ENCODE results near the gene ZNF497. TPM values are rescaled to one million over a fixed set of nuclear protein-coding genes. Genes with fewer than 3 reads are reported as not detected.

ZNF497 gene
- total RNA-seq, 6 experiments from 2014 or later: 0.73 to 3.1 (median 1.7) TPM

- no peaks in the 10 kb centered on the region for H3K9me3 ChIP-seq
- WGBS (ENCODE audit: insufficient coverage, low coverage, low lambda C conversion rate, missing lambda C conversion rate): 4% methylated on average over 23 of the region's 28 CpGs
- H3K27me3 ChIP-seq: no peaks in the 10 kb centered on the region
- intact Hi-C loops (cut with DNase I): no loop called here
- H3K27ac ChIP-seq: peak overlapping the region; percentile 81 to 90 (median 88)
- no peaks in the 10 kb centered on the region for H3K4me1 ChIP-seq
- H3K4me3 ChIP-seq: peak overlapping the region; percentile 81 to 94 (median 83)
- no peak for TF ChIP-seq POLR2A (IDR thresholded peaks at IDR 0.05)
- TF ChIP-seq CTCF (IDR thresholded peaks at IDR 0.05): no peak
- DNase-seq (peak in 2 of 3 donors; percentile 44 to 61), ATAC-seq (peak in 3 of 4 donors; percentile 10 to 42 (median 29))
- H3K36me3 ChIP-seq: no peaks in the 10 kb centered on the region
Observed at GRCh38 chr19:58361900-58362271, 665 bp downstream of the ZNF497 start.

GRCh38 chr19:58357481-58358145, 4.9 kb downstream of the ZNF497 start:
- no peaks in the 10 kb centered on the region for H3K9me3 ChIP-seq
- intact Hi-C loops (cut with DNase I): no loop called here
- no peak for ATAC-seq
- 60% methylated on average over 6 of the region's 19 CpGs for WGBS (ENCODE audit: insufficient coverage, low coverage, low lambda C conversion rate, missing lambda C conversion rate)
- H3K36me3 ChIP-seq: no peaks in the 10 kb centered on the region
- no peak overlapping the region for H3K4me3 ChIP-seq
- H3K4me1 ChIP-seq: peaks cover 0 to 28% (median 12%) of the 10 kb centered on the region in 4 donors
- TF ChIP-seq CTCF (IDR thresholded peaks at IDR 0.05) (no peak), POLR2A (IDR thresholded peaks at IDR 0.05) (no peak)
- H3K27ac ChIP-seq: no peak overlapping the region
- DNase-seq: peak in 2 of 3 donors; percentile 18 to 22
- H3K27me3 ChIP-seq: no peaks in the 10 kb centered on the region

GRCh38 chr19:58356766-58357480, 5.6 kb downstream of the ZNF497 start:
- H3K36me3 ChIP-seq: no peaks in the 10 kb centered on the region
- no peaks in the 10 kb centered on the region for H3K9me3 ChIP-seq
- intact Hi-C loops (cut with DNase I): no loop called here
- H3K27me3 ChIP-seq: no peaks in the 10 kb centered on the region
- DNase-seq: peak in 1 of 3 donors; percentile 54
- peak overlapping the region; percentile 6 to 31 (median 29) for H3K4me3 ChIP-seq
- no peak for TF ChIP-seq POLR2A (IDR thresholded peaks at IDR 0.05)
- no peak for TF ChIP-seq CTCF (IDR thresholded peaks at IDR 0.05)
- no peak overlapping the region for H3K27ac ChIP-seq
- WGBS (ENCODE audit: insufficient coverage, low coverage, low lambda C conversion rate, missing lambda C conversion rate): no CpG with 5 or more reads among the region's 75 CpGs
- H3K4me1 ChIP-seq: peaks cover 0 to 28% (median 12%) of the 10 kb centered on the region in 4 donors
- ATAC-seq: no peak

- ATAC-seq (no peak), DNase-seq (peak in 1 of 3 donors; percentile 35)
- Histone ChIP-seq H3K4me1 (peaks cover 0 to 28% (median 14%) of the 10 kb centered on the region in 4 donors), H3K36me3 (no peaks in the 10 kb centered on the region), H3K27ac (no peak overlapping the region), H3K9me3 (no peaks in the 10 kb centered on the region), H3K27me3 (no peaks in the 10 kb centered on the region), H3K4me3 (peak overlapping the region; percentile 6 to 31 (median 29))
- no peak for TF ChIP-seq POLR2A (IDR thresholded peaks at IDR 0.05)
- TF ChIP-seq CTCF (IDR thresholded peaks at IDR 0.05): no peak
- no CpG with 5 or more reads among the region's 94 CpGs for WGBS (ENCODE audit: insufficient coverage, low coverage, low lambda C conversion rate, missing lambda C conversion rate)
- intact Hi-C loops (cut with DNase I): no loop called here
Observed at GRCh38 chr19:58355908-58356765, 6.4 kb downstream of the ZNF497 start.

Measured in right lobe of liver (tissue), 6 donors.